Nephron progenitor cell (in vitro differentiated cells): ENCODE data around the gene MAN1C1.

ENCODE experiments used
- DNase-seq: peaks from one replicate; pipeline ENCODE4 v3.0.0; 2021
- H3K27ac Mint-ChIP-seq: 2 replicates; pipeline ENCODE4 v1.8.0; 2021; ENCODE audit warnings: mild to moderate bottlenecking, moderate library complexity, mixed read lengths
- H3K27me3 Mint-ChIP-seq: 2 replicates; pipeline ENCODE4 v1.8.0; 2021; ENCODE audit warnings: mild to moderate bottlenecking, low read depth, mixed read lengths; ENCODE audit not compliant: poor library complexity
- H3K36me3 Mint-ChIP-seq: 2 replicates; pipeline ENCODE4 v1.8.0; 2021; ENCODE audit warnings: low read depth, mixed read lengths
- H3K4me1 Mint-ChIP-seq: 2 replicates; pipeline ENCODE4 v1.8.0; 2021; ENCODE audit warnings: mixed read lengths
- H3K4me3 Mint-ChIP-seq: 2 replicates; pipeline ENCODE4 v1.8.0; 2021; ENCODE audit warnings: mild to moderate bottlenecking, moderate library complexity, mixed read lengths
- H3K9me3 Mint-ChIP-seq: 2 replicates; pipeline ENCODE4 v1.8.0; 2021; ENCODE audit warnings: mild to moderate bottlenecking, moderate library complexity, mixed read lengths
- TF ChIP-seq, protein P1 (sequence below): fragments of 200-600 bp; sonication (generic); IDR thresholded peaks from 2 replicates; pipeline ENCODE4 v1.5.0; 2021; ENCODE audit warnings: antibody characterized with exemption

MAN1C1 gene

GRCh38 chr1:25829046-25829445 lies 212.5 kb downstream of the MAN1C1 start:
- Mint-ChIP-seq H3K27me3 (no peaks in the 10 kb centered on the region), H3K27ac (no peak overlapping the region), H3K9me3 (no peaks in the 10 kb centered on the region), H3K4me1 (no peaks in the 10 kb centered on the region), H3K36me3 (peaks cover 49% of the 10 kb centered on the region), H3K4me3 (no peak overlapping the region)
- TF ChIP-seq, protein P1, sequence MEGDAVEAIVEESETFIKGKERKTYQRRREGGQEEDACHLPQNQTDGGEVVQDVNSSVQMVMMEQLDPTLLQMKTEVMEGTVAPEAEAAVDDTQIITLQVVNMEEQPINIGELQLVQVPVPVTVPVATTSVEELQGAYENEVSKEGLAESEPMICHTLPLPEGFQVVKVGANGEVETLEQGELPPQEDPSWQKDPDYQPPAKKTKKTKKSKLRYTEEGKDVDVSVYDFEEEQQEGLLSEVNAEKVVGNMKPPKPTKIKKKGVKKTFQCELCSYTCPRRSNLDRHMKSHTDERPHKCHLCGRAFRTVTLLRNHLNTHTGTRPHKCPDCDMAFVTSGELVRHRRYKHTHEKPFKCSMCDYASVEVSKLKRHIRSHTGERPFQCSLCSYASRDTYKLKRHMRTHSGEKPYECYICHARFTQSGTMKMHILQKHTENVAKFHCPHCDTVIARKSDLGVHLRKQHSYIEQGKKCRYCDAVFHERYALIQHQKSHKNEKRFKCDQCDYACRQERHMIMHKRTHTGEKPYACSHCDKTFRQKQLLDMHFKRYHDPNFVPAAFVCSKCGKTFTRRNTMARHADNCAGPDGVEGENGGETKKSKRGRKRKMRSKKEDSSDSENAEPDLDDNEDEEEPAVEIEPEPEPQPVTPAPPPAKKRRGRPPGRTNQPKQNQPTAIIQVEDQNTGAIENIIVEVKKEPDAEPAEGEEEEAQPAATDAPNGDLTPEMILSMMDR, result no peak
- no peak for DNase-seq

GRCh38 chr1:25831569-25832196 lies 215.1 kb downstream of the MAN1C1 start:
- Mint-ChIP-seq H3K27ac (no peak overlapping the region), H3K27me3 (no peaks in the 10 kb centered on the region), H3K9me3 (no peaks in the 10 kb centered on the region), H3K4me1 (no peaks in the 10 kb centered on the region), H3K4me3 (no peak overlapping the region), H3K36me3 (peaks cover 50% of the 10 kb centered on the region)
- no peak for DNase-seq
- TF ChIP-seq, protein P1, result no peak

DNA sequence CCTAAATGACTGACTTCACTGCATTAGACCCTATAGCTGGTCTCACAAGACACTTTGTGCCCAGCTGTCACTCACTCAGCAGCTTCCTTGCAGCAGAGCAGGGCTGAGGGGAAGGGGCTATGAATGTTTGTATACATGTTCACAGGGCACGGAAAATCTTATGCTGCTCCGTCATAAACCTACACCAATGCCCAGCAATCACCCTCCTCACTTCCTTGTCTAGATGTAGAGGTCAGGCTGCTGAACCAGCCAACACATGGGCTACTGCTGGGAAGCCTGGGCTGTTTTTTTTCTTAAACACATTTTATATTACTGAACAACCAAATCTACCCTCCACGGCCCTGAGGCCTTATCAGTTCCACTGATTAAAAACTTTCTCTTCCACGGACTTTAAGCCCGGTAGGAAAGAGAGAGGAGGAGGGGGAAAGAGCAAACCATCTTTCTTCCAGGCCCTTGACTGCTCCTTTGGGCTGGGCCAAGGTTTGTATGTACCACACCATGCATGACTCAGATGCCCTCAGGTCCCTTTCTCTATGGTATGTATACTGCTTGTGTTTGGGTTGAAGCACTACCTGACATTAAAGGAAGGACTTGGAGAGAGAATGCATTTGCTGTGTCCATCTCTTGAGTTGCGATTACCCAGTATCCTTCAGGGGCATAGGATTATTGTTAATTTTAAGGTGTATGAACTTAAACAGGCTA lies 215.9 kb downstream of the MAN1C1 start:
- no peak for DNase-seq
- peaks cover 45% of the 10 kb centered on the region for H3K36me3 Mint-ChIP-seq
- H3K4me3 Mint-ChIP-seq, result no peak overlapping the region
- no peaks in the 10 kb centered on the region for H3K27me3 Mint-ChIP-seq
- no peaks in the 10 kb centered on the region for H3K4me1 Mint-ChIP-seq
- TF ChIP-seq, protein P1, result no peak
- no peaks in the 10 kb centered on the region for H3K9me3 Mint-ChIP-seq
- H3K27ac Mint-ChIP-seq, result no peak overlapping the region

DNA sequence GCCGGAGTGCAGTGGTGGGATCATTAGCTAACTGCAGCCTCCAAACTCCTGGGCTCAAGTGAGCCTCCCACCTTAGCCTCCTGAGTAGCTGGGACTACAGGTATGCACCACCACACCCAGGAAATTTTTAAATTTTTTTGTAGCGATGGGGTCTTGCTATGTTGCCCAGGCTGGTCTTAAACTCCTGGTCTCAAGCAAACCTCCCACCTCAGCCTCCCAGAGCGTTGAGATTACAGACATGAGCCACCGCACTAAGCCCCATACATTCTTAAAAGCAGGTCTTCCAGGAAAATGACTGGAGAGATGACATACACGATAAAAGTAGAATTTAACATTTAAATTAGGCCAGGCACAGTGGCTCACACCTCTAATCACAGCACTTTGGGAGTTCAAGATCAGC lies 216.6 kb downstream of the MAN1C1 start:
- no peaks in the 10 kb centered on the region for H3K9me3 Mint-ChIP-seq
- H3K27ac Mint-ChIP-seq, result no peak overlapping the region
- H3K27me3 Mint-ChIP-seq, result no peaks in the 10 kb centered on the region
- no peak for DNase-seq
- TF ChIP-seq, protein P1, result no peak
- no peak overlapping the region for H3K4me3 Mint-ChIP-seq
- no peaks in the 10 kb centered on the region for H3K4me1 Mint-ChIP-seq
- peaks cover 40% of the 10 kb centered on the region for H3K36me3 Mint-ChIP-seq
